HepG2 (cell line): ENCODE results near the gene KCNQ1OT1. TPM values are rescaled to one million over a fixed set of nuclear protein-coding genes. Genes with fewer than 3 reads are reported as not detected.
A peak's percentile ranks its signal among the peaks of the same experiment; 100 is the strongest.

Experiments used
- ATF1 ChIP-seq: IDR thresholded peaks from 2 replicates; pipeline ENCODE4 v1.6.1; 2016; ENCODE audit warnings: mild to moderate bottlenecking, control low read depth
- FOXA1 ChIP-seq, 2 experiments: fragments of 450-650 bp in 1 of 2; sonication (generic) in 1 of 2; formaldehyde crosslinking in 1 of 2; IDR thresholded peaks; 2 replicates each; pipeline versions ENCODE4 v1.4.0 to v1.6.1; 2016 to 2020; ENCODE audit warnings: missing genetic modification reagents in 1 of 2
- FOXO1 ChIP-seq: sonication (generic); formaldehyde crosslinking; IDR thresholded peaks from 2 replicates; pipeline ENCODE4 v1.4.0; 2020; ENCODE audit warnings: missing genetic modification reagents
- HMGXB4 ChIP-seq, 2 experiments: sonication (generic) in 1 of 2; formaldehyde crosslinking in 1 of 2; IDR thresholded peaks; 2 replicates each; pipeline versions ENCODE4 v1.4.0 to v1.6.1; 2018 to 2020; ENCODE audit warnings: missing genetic modification reagents in 2 of 2, borderline replicate concordance in 1 of 2, low read depth in 1 of 2, mild to moderate bottlenecking in 1 of 2, missing biosample characterization in 1 of 2
- HNRNPL ChIP-seq: fragments of 200-400 bp; formaldehyde crosslinking; IDR thresholded peaks from 2 replicates; pipeline ENCODE4 v1.6.1; 2017; ENCODE audit warnings: mild to moderate bottlenecking, low read depth, low read length
- KAT7 ChIP-seq: IDR thresholded peaks from 2 replicates; pipeline ENCODE4 v1.6.1; 2018; ENCODE audit warnings: borderline replicate concordance, missing compliant biosample characterization
- KLF15 ChIP-seq: sonication (generic); formaldehyde crosslinking; IDR thresholded peaks from 2 replicates; pipeline ENCODE4 v1.8.1; 2023; ENCODE audit warnings: borderline replicate concordance, mild to moderate bottlenecking, inconsistent platforms, missing genetic modification reagents, mixed read lengths
- MLLT10 ChIP-seq: sonication (generic); formaldehyde crosslinking; IDR thresholded peaks from 2 replicates; pipeline ENCODE4 v1.4.0; 2020; ENCODE audit warnings: missing genetic modification reagents
- PAF1 ChIP-seq: IDR thresholded peaks from 2 replicates; pipeline ENCODE4 v1.6.1; 2016; ENCODE audit warnings: missing genetic modification reagents, missing compliant biosample characterization
- POLR2AphosphoS5 ChIP-seq: IDR thresholded peaks from 2 replicates; pipeline ENCODE4 v1.6.1; 2012; ENCODE audit warnings: low read depth, low read length
- XBP1 ChIP-seq: sonication (generic); formaldehyde crosslinking; IDR thresholded peaks from 2 replicates; pipeline ENCODE4 v1.5.0; 2020; ENCODE audit warnings: missing genetic modification reagents
- ZBTB3 ChIP-seq: sonication (generic); formaldehyde crosslinking; IDR thresholded peaks from 2 replicates; pipeline ENCODE4 v1.4.0; 2020; ENCODE audit warnings: low read depth, mild to moderate bottlenecking, moderate library complexity, missing genetic modification reagents, borderline replicate concordance
- ZIK1 ChIP-seq: sonication (generic); formaldehyde crosslinking; IDR thresholded peaks from 2 replicates; pipeline ENCODE4 v1.5.0; 2020; ENCODE audit warnings: mild to moderate bottlenecking, low read depth, missing genetic modification reagents, borderline replicate concordance
- ZNF256 ChIP-seq: sonication (generic); formaldehyde crosslinking; conservative IDR thresholded peaks from 2 replicates; pipeline ENCODE4 v1.4.0; 2020; ENCODE audit warnings: missing genetic modification reagents
- ZNF501 ChIP-seq: sonication (generic); formaldehyde crosslinking; IDR thresholded peaks from 2 replicates; pipeline ENCODE4 v1.5.1; 2020; ENCODE audit warnings: mild to moderate bottlenecking, moderate library complexity, missing genetic modification reagents
- ZNF550 ChIP-seq: sonication (generic); formaldehyde crosslinking; IDR thresholded peaks from 2 replicates; pipeline ENCODE4 v1.4.0; 2020; ENCODE audit warnings: mild to moderate bottlenecking, missing genetic modification reagents, borderline replicate concordance
- ZNF564 ChIP-seq: sonication (generic); formaldehyde crosslinking; IDR thresholded peaks from 2 replicates; pipeline ENCODE4 v1.8.1; 2023; ENCODE audit warnings: mild to moderate bottlenecking, missing genetic modification reagents
- ZNF761 ChIP-seq: sonication (generic); formaldehyde crosslinking; conservative IDR thresholded peaks from 2 replicates; pipeline ENCODE4 v1.4.0; 2020; ENCODE audit warnings: mild to moderate bottlenecking, missing genetic modification reagents
- ZSCAN29 ChIP-seq: sonication (generic); formaldehyde crosslinking; conservative IDR thresholded peaks from 2 replicates; pipeline ENCODE4 v1.4.0; 2020; ENCODE audit warnings: mild to moderate bottlenecking, missing genetic modification reagents
- polyA plus RNA-seq, 8 experiments: library from polyadenylated mRNA; depleted of rRNA in 3 of 8; stranded (reverse) in 7 of 8; unstranded in 1 of 8; fragments of >200 nt; fragmentation: Illumina TruSeq in 4 of 8; extraction: Trizol in 4 of 8; gene quantifications; 2 replicates each; pipeline versions ENCODE4 v1.2.1 to v1.2.3, GENCODE V29; 2011 to 2016; ENCODE audit warnings: low read depth in 4 of 8, missing spikeins in 1 of 8, mixed read lengths in 1 of 8; ENCODE audit not compliant: insufficient read depth in 1 of 8
- total RNA-seq, 5 experiments: library from RNA; depleted of rRNA; stranded (reverse); fragments of >200 nt; fragmentation: Illumina TruSeq; extraction: Trizol; gene quantifications; 2 replicates each; pipeline ENCODE4 v1.2.3, GENCODE V29; 2016; ENCODE audit warnings: low read depth in 1 of 5
- TF ChIP-seq, protein P1 (sequence below): sonication (generic); formaldehyde crosslinking; IDR thresholded peaks from 2 replicates; pipeline ENCODE4 v1.5.0; 2020; ENCODE audit warnings: mild to moderate bottlenecking, missing genetic modification reagents
- TF ChIP-seq, protein P2 (sequence below): sonication (generic); formaldehyde crosslinking; IDR thresholded peaks from 2 replicates; pipeline ENCODE4 v1.9.0; 2021; ENCODE audit warnings: missing genetic modification reagents, borderline replicate concordance
- TF ChIP-seq, protein P3 (sequence below): IDR thresholded peaks from 2 replicates; pipeline ENCODE4 v1.6.1; 2016; ENCODE audit warnings: low read depth, borderline replicate concordance

Gene KCNQ1OT1
- total and polyA plus RNA-seq, 2 of the 13 experiments (the other 11 are each of a cell fraction or from before 2014, with no cell fraction given): 1.3 to 18.9 TPM

DNA sequence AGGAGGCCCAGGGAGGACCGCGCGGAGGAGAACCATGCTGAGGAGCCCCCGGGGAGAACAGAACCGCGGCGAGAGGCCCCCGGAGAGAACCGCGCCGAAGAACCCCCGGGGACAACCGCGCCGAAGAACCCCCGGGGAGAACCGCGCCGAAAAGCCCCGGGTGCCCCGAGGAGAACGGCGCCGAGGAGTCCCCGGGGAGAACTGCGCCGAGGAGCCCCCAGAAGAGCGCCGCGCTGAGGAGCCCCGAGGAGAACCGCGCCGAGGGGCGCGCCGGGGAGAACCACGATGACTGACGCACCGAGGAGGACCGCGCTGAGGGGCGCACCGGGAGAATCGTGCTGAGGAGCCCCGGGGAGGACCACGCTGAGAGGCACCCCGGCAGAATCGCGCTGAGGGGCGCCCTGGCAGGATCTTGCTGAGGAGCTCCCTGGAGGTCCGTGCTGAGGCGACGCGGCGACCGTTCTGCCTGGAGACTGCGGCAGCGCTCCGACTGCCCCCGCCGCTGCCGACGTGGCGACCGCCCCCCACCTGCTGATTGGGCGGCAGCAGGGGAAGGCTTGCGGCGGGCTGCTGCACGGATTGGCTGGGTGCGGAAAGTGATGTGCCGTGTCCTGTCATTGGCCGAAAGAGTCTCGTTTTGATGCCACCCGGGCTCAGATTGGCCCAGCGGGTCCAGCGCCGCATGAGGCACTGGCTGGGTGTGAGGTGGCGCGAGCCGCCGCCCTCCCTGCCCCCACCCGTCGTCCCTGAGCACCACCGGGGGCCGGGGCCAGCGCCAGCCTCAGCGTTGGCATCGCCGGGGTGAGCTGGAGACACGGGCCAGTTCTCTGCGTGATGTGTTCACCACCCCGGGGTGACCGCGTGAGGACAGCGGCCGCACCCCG, at the start of gene KCNQ1OT1 (continued):
- peak in 1 of 2 experiments; percentile 81; a peak in 2 of 4 replicates for TF ChIP-seq HMGXB4 (CRISPR knock-in tag; IDR thresholded peaks at IDR 0.05; ENCODE audit: borderline replicate concordance in 1 of 2, low read depth in 1 of 2)
- TF ChIP-seq ZNF501: peak; percentile 73; the same call in 1 of the 2 replicates
- TF ChIP-seq ZNF256 (CRISPR knock-in tag): peak; percentile 95
- TF ChIP-seq, protein P1, sequence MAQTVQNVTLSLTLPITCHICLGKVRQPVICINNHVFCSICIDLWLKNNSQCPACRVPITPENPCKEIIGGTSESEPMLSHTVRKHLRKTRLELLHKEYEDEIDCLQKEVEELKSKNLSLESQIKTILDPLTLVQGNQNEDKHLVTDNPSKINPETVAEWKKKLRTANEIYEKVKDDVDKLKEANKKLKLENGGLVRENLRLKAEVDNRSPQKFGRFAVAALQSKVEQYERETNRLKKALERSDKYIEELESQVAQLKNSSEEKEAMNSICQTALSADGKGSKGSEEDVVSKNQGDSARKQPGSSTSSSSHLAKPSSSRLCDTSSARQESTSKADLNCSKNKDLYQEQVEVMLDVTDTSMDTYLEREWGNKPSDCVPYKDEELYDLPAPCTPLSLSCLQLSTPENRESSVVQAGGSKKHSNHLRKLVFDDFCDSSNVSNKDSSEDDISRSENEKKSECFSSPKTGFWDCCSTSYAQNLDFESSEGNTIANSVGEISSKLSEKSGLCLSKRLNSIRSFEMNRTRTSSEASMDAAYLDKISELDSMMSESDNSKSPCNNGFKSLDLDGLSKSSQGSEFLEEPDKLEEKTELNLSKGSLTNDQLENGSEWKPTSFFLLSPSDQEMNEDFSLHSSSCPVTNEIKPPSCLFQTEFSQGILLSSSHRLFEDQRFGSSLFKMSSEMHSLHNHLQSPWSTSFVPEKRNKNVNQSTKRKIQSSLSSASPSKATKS: 0 out of 2 replicates have a peak, but pooled peaks have one; percentile 39
- TF ChIP-seq, protein P2, sequence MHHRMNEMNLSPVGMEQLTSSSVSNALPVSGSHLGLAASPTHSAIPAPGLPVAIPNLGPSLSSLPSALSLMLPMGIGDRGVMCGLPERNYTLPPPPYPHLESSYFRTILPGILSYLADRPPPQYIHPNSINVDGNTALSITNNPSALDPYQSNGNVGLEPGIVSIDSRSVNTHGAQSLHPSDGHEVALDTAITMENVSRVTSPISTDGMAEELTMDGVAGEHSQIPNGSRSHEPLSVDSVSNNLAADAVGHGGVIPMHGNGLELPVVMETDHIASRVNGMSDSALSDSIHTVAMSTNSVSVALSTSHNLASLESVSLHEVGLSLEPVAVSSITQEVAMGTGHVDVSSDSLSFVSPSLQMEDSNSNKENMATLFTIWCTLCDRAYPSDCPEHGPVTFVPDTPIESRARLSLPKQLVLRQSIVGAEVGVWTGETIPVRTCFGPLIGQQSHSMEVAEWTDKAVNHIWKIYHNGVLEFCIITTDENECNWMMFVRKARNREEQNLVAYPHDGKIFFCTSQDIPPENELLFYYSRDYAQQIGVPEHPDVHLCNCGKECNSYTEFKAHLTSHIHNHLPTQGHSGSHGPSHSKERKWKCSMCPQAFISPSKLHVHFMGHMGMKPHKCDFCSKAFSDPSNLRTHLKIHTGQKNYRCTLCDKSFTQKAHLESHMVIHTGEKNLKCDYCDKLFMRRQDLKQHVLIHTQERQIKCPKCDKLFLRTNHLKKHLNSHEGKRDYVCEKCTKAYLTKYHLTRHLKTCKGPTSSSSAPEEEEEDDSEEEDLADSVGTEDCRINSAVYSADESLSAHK (CRISPR knock-in tag): no peak
- TF ChIP-seq KLF15 (CRISPR knock-in tag): peak; percentile 87; the same call in 1 of the 2 replicates
- peak; percentile 24; the same call in 1 of the 2 replicates for TF ChIP-seq ZBTB3
- no peak for TF ChIP-seq ZNF550 (CRISPR knock-in tag)
- peak; percentile 57 for TF ChIP-seq FOXO1 (CRISPR knock-in tag)
- TF ChIP-seq MLLT10 (CRISPR knock-in tag): peak; percentile 99
- TF ChIP-seq PAF1 (CRISPR knock-in tag): no peak
- peak; percentile 99 for TF ChIP-seq POLR2AphosphoS5
- TF ChIP-seq FOXA1 (IDR thresholded peaks at IDR 0.05): no peak
- TF ChIP-seq FOXA1 (CRISPR knock-in tag; IDR thresholded peaks at IDR 0.05): peak; percentile 30; the same call in 1 of the 2 replicates
- TF ChIP-seq, protein P3, sequence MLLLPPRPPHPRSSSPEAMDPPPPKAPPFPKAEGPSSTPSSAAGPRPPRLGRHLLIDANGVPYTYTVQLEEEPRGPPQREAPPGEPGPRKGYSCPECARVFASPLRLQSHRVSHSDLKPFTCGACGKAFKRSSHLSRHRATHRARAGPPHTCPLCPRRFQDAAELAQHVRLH: peak; percentile 98
- peak; percentile 70; the same call in 1 of the 2 replicates for TF ChIP-seq XBP1 (CRISPR knock-in tag)
- TF ChIP-seq ZNF761 (CRISPR knock-in tag): 0 out of 2 replicates have a peak, but pooled peaks have one; percentile 37
- peak; percentile 87 for TF ChIP-seq ZNF564
- TF ChIP-seq ATF1 (CRISPR knock-in tag): peak; percentile 62; the same call in 1 of the 2 replicates
- peak; percentile 97 for TF ChIP-seq ZIK1
- TF ChIP-seq KAT7 (CRISPR knock-in tag): peak; percentile 40; the same call in 1 of the 2 replicates
- peak; percentile 22; the same call in 1 of the 2 replicates for TF ChIP-seq ZSCAN29 (CRISPR knock-in tag)
- TF ChIP-seq HNRNPL: peak; percentile 97
